ENCODE data around the gene RRBP1.

GRCh38 chr20:17589161-17589834, 92.7 kb downstream of the RRBP1 start:
- TF ChIP-seq CTCF (IDR thresholded peaks at IDR 0.05) (no peak), POLR2A (IDR thresholded peaks at IDR 0.05) (no peak)

All from lower leg skin (tissue), 3 donors.